ENCODE data around the gene PRKAR1B.

- TF ChIP-seq POLR2A (IDR thresholded peaks at IDR 0.05) (peak; percentile 26), CTCF (IDR thresholded peaks at IDR 0.05) (no peak)
Measured at GRCh38 chr7:604001-604883, 122.8 kb downstream of the PRKAR1B start.
